ENCODE data around the gene PRDX2. TPM values are rescaled to one million over a fixed set of nuclear protein-coding genes. Genes with fewer than 3 reads are reported as not detected.
"Not testable (repeated sequence)": the region's sequence is repeated elsewhere in the genome, so short reads cannot be mapped to it uniquely, and the experiment has no call there.

The PRDX2 gene
- total RNA-seq = 100 to 1,000 TPM; 274 to 288 TPM

DNA sequence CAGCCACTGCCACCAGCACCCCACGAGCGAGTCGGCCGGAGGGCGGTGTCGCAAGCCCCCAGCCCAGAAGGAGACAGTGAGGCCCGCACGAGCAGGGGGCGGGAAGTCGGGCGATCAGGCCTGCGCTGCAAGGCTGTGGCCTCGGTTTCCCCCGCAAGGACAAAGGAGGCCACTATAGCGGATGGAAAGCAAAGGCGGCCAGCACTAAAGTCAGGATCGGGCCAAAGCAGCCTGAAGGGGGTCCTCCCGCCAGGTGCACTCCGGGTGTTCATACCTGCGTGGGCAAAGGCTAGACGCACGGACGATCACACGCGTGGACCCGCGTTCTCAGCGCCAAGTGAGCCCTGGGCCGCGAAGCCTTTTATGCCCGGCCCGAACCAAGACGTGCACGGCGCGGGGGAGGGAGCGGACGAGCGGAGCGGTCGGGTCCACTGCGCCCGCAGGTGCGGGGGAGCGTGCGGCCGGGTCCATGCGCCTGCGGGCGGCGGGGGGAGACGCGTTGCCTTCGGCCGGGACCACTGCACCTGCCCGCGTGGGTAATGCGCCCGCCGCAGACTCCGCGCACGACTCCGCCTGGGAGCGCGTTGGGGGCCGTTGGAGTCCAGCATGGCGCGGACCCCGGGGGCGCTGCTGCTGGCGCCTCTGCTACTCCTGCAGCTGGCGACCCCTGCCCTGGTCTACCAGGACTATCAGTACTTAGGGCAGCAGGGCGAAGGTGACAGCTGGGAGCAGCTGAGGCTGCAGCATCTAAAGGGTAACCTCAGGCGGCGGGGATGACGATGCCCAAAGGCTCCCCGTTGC is at the start of gene PRDX2, which contains the start of gene THSD8:
PRDX2 (minus strand) TSS at position 335 of the 801 bp plus-strand sequence. CDS start 539 bp downstream, outside the sequence.
THSD8 (plus strand) TSS at position 604 of the 801 bp plus-strand sequence; CDS start at position 607, 3 bp downstream.
- ChIA-PET POLR2A (interaction anchor here (0.8 kb wide), 1 partner anchor 10 kb away, joined by 3 read pairs; the partner anchor contains the start of gene JUNB), CTCF (interaction anchor here (0.9 to 11.5 kb wide), 6 partner anchors 10 to 46 kb away, joined by 3 to 211 read pairs (median 4); partner anchors contain the start of genes HOOK2 and JUNB)
- Mint-ChIP-seq H3K4me3 (peak within 1 kb of the TSS; percentile 86), H3K9me3 (no peaks in the 10 kb centered on the region), H3K36me3 (ENCODE audit: low read depth) (peaks cover 13% of the 10 kb centered on the region), H3K4me1 (peaks cover 38% of the 10 kb centered on the region), H3K27ac (peak within 1 kb of the TSS; percentile 85), H3K27me3 (no peaks in the 10 kb centered on the region)
- DNase-seq = peak; percentile 80

DNA sequence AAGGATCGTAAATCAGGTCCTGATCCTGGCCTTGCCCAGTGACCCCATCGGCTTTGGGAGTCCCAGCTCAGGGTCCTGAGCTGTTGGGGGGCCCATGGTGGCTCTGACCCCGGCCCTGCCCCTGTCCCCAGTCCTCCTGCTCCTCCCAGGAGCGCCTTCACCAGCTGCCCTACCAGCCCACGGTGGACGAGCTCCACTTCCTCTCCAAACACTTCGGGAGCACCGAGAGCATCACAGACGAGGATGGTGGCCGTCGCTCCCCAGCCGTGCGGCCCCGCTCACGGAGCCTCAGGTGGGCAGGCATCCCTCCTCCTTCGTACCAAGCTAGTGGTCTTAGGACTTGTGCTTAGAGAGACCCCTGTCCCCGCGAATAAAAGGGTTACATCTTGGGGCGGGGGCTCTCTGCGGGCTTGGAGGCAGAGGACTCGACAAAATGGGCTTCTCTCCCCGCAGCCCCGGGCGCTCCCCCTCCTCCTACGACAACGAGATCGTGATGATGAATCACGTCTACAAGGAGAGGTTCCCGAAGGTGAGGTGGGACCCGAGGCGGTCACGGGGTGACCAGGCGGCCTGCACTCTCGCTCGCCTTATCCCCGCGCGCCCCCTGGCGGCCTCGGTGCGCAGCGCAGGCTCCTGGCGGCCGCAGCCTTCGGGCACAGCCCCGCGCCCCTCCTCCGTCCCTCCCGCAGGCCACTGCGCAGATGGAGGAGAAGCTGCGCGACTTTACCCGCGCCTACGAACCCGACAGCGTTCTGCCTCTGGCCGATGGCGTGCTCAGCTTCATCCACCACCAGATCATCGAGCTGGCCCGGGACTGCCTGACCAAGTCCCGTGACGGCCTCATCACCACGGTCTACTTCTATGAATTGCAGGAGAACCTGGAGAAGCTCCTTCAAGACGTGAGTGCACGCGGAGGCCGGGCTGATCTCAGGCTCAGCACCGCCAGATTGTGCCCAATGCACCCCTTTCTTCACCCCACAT is 45.8 kb upstream of the PRDX2 start:
- peaks cover 3% of the 10 kb centered on the region for H3K4me1 Mint-ChIP-seq
- CTCF ChIA-PET = interaction anchor here (0.6 to 3.9 kb wide), 48 partner anchors 8 to 234 kb away, joined by 3 to 41 read pairs (median 4); partner anchors contain the start of genes DHPS, DNASE2, FBXW9 and GCDH
- DNase-seq = peak; percentile 80
- H3K27ac Mint-ChIP-seq = no peak overlapping the region
- no peaks in the 10 kb centered on the region for H3K9me3 Mint-ChIP-seq
- H3K27me3 Mint-ChIP-seq = peaks cover 15% of the 10 kb centered on the region
- no peak overlapping the region for H3K4me3 Mint-ChIP-seq
- POLR2A ChIA-PET = no interaction called here
- H3K36me3 Mint-ChIP-seq (ENCODE audit: low read depth) = no peaks in the 10 kb centered on the region

DNA sequence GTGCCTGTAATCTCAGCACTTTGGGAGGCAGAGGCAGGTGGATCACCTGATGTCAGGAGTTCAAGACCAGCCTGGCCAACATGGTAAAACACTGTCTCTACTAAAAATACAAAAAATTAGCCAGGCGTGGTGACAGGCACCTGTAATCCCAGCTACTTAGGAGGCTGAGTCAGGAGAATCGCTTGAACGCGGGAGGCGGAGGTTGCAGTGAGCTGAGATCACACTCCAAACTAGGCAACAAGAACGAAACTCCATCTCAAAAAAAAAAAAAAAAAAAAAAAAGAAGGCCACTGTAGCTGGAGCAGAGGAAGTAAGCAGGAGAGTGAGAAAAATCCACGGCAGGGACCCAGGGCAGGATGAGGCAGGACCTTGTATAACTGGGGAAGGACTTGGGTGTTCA is 45.0 kb upstream of the PRDX2 start:
- H3K36me3 Mint-ChIP-seq (ENCODE audit: low read depth); H3K27ac Mint-ChIP-seq; DNase-seq; H3K9me3 Mint-ChIP-seq; POLR2A ChIA-PET; H3K4me1 Mint-ChIP-seq; H3K4me3 Mint-ChIP-seq: not testable (repeated sequence)
- CTCF ChIA-PET = interaction anchor here (0.6 to 3.9 kb wide), 29 partner anchors 8 to 170 kb away, joined by 3 to 41 read pairs (median 5); partner anchors contain the start of genes DNASE2, FBXW9, GCDH and HOOK2
- H3K27me3 Mint-ChIP-seq = peaks cover 20% of the 10 kb centered on the region

DNA sequence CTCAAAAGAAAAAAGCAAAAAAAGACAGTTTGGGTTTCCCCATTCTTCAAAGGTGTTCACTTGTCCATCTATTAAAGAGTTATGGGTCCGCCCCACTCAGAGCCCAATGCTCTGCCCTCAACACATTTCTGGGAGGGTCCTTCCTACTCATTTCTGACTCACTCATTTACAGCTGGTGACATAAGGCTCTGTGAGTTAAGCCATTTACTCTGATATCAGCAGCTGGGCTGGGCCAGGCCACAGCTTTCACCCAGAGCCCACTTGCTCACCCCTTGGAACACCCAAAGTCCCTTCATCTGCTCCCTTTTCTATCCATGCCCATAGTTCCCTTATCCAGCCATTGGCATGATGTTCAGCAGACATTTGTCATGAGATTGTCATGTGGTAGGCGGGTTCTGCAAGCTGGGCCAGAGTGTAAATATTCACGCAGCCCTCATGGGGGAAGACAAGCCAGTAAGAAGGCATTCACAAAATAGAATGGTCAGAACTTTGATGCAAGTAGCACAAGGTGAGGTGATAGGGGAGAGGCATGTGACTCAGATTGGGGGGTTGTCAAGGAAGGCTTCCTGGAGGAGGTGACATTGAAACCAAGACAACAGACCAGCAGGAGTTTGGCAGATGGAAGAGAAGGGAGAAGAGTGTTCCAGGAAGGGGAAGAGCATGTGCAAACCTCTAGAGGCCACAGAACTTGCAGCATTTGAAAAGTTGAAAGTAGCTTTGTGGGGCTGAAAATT is 42.6 kb upstream of the PRDX2 start:
- POLR2A ChIA-PET = no interaction called here
- Mint-ChIP-seq H3K4me1 (peaks cover 27% of the 10 kb centered on the region), H3K27me3 (peaks cover 39% of the 10 kb centered on the region), H3K27ac (no peak overlapping the region), H3K36me3 (ENCODE audit: low read depth) (no peaks in the 10 kb centered on the region), H3K9me3 (no peaks in the 10 kb centered on the region), H3K4me3 (no peak overlapping the region)
- DNase-seq = no peak
- CTCF ChIA-PET = interaction anchor here (1.0 kb wide), 1 partner anchor 48 kb away, joined by 3 read pairs; no protein-coding TSS in a partner anchor

DNA sequence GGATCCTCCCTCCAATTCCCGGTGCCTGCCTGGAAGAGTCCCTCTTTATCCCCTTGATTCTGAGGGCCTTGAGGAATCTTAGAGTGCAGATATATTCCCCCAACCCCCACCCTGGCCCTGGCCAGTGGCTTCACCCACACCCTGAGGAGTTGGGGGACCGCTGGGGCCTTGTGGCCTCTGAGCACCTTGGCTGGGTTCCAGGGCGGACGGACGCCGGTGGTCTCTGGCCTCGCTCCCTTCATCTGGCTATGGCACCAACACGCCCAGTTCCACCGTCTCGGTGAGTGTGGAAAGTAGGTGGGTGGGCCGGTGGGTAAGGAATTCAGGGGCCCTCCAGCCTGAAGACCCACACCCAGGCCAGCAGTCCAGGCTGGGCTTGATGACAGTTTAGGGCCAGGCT is 41.7 kb upstream of the PRDX2 start:
- ChIA-PET CTCF (no interaction called here), POLR2A (no interaction called here)
- Mint-ChIP-seq H3K27me3 (peaks cover 45% of the 10 kb centered on the region), H3K9me3 (no peaks in the 10 kb centered on the region), H3K4me3 (no peak overlapping the region), H3K36me3 (ENCODE audit: low read depth) (no peaks in the 10 kb centered on the region), H3K27ac (no peak overlapping the region), H3K4me1 (peaks cover 29% of the 10 kb centered on the region)
- DNase-seq = no peak

DNA sequence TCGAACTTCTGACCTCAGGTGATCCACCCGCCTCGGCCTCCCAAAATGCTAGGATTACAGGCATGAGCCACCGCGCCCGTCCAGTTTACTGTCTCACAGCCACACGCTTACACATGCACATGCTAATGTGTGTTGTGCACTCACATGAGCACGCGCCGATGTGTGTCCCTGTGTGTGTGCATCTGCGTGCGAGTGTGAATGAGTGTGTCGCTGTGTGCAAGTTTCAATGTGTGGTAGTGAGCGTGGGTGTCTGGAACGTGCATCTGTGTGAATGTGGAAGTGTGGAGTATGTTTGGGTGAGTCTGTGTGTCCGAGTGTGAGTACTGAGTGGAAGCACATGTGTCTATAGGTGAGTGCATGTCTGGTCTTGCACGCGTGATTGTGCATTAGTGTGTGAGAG is 40.9 kb upstream of the PRDX2 start:
- H3K27ac Mint-ChIP-seq = no peak overlapping the region
- H3K4me1 Mint-ChIP-seq = peaks cover 28% of the 10 kb centered on the region
- H3K36me3 Mint-ChIP-seq (ENCODE audit: low read depth) = no peaks in the 10 kb centered on the region
- no peak overlapping the region for H3K4me3 Mint-ChIP-seq
- no peaks in the 10 kb centered on the region for H3K9me3 Mint-ChIP-seq
- H3K27me3 Mint-ChIP-seq = peaks cover 51% of the 10 kb centered on the region
- CTCF ChIA-PET = no interaction called here
- POLR2A ChIA-PET = no interaction called here
- no peak for DNase-seq

DNA sequence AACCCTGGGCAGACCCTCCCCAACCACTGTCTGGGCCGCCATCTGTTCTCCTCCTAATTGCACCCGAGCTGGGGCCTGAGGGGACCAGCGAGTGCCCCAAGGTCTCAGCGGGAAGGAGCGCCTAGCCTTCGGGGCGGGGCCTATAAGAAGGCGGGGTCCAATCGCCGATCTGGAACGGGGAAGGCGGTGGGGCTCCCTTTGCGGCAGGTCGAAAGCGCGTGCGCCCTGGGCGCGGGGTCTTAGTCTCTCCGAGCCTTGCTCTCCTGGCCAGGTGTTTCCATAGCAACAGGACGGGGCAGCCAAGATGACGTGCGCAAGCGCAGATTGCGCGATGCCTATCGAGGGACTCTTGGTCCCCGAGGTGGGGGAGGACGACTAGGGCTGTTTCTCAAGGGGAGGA is 39.5 kb upstream of the PRDX2 start:
- Mint-ChIP-seq H3K36me3 (ENCODE audit: low read depth) (no peaks in the 10 kb centered on the region), H3K4me3 (peak overlapping the region; percentile 38), H3K27me3 (peaks cover 60% of the 10 kb centered on the region), H3K27ac (no peak overlapping the region), H3K9me3 (no peaks in the 10 kb centered on the region), H3K4me1 (peaks cover 28% of the 10 kb centered on the region)
- peak; percentile 29 for DNase-seq
- ChIA-PET POLR2A (no interaction called here), CTCF (interaction anchor here (1.0 kb wide), 1 partner anchor 75 kb away, joined by 3 read pairs; no protein-coding TSS in a partner anchor)

DNA sequence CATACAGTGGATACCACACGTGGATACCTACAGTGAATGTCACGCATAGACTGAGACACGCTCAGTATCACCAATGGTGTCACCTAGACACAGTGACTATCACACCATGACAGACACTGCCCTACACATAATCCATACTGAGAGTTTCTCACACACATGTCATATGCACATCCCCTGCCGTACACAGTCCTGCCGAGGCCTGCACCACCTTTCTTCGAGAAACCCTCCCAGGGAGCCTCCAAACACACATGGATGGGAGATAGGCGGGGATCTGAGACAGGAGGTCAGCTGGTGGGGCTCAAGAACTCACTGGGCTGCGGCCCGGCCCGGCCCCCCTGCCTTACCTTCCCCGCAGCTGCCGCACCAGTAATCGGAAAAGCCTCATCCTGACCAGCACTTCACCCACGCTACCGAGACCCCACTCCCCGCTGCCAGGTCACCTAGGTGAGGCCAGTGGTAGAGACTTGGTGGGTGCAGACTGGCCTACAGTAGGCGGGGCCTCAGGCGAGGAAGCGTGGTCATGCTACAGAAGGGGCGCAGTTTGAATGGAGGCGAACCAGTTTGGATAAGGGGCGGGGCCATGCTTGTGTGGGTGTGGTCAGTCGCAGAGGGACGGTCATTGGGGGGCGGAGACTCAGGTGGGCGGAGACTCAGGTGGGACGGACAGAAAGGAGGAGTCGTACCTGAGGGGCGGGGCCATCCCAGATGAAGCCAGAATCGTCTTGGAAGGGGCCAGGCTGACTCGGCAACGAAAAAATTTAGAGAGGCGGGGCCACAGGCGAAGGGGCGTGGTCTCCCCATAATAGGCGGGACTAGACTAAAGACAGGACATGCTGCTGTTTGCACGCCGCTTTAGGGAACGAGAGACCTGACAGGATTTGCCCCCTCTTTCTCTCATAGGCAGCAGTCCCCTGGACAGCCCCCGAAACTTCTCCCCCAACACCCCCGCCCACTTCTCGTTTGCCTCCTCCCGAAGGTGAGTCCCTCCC is 38.8 kb upstream of the PRDX2 start:
- Mint-ChIP-seq H3K27ac (no peak overlapping the region), H3K27me3 (peaks cover 65% of the 10 kb centered on the region), H3K4me1 (peaks cover 30% of the 10 kb centered on the region), H3K9me3 (no peaks in the 10 kb centered on the region), H3K36me3 (ENCODE audit: low read depth) (no peaks in the 10 kb centered on the region), H3K4me3 (peak overlapping the region; percentile 25)
- peak; percentile 51 for DNase-seq
- ChIA-PET CTCF (interaction anchor here (1.0 kb wide), 1 partner anchor 74 kb away, joined by 3 read pairs; no protein-coding TSS in a partner anchor), POLR2A (no interaction called here)

DNA sequence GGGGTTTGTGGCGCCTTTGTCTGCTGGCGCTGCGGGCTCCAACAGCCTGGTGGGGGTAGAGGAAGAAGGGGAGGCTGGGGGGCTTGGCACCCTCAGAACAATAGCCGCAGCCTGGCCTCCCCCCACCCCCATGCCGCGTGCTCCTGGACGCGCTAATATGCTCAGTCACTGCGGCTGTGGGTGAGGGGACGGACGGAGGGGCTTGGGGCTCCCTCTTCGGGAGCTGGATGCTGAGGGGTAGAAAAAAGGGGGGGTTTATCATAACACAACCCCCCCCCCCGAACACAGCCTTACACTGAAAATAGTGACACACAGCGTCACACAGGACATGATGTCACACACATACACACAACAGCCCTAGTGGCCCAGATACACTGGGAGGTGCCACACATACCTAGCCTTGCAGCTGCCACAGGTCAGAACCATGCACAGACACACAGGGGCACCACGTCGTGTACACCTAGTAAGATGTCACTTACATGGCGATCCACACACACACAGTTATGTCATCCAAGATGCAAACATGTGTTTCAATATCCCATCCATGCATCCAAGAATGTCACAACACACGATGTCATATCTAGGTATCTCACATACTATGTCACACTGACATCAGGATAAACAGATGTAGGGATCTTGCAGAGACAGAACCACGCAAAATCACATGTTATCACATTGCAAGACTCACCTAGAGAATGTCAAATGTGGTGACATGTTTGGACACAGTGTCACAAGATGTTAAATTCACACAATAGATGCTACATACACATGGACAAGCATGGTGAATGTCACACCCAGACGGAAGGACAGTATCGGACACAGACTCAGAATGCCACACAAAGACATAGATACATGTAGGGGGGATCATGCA is 37.5 kb upstream of the PRDX2 start:
- H3K9me3 Mint-ChIP-seq = no peaks in the 10 kb centered on the region
- no peak overlapping the region for H3K27ac Mint-ChIP-seq
- H3K4me3 Mint-ChIP-seq = peak overlapping the region; percentile 52
- peaks cover 37% of the 10 kb centered on the region for H3K4me1 Mint-ChIP-seq
- peaks cover 72% of the 10 kb centered on the region for H3K27me3 Mint-ChIP-seq
- DNase-seq = peak; percentile 26
- H3K36me3 Mint-ChIP-seq (ENCODE audit: low read depth) = no peaks in the 10 kb centered on the region
- CTCF ChIA-PET = interaction anchor here (0.6 to 1.2 kb wide), 4 partner anchors 8 to 52 kb away, joined by 3 to 4 read pairs (median 3); partner anchors contain the start of gene RNASEH2A
- POLR2A ChIA-PET = no interaction called here

DNA sequence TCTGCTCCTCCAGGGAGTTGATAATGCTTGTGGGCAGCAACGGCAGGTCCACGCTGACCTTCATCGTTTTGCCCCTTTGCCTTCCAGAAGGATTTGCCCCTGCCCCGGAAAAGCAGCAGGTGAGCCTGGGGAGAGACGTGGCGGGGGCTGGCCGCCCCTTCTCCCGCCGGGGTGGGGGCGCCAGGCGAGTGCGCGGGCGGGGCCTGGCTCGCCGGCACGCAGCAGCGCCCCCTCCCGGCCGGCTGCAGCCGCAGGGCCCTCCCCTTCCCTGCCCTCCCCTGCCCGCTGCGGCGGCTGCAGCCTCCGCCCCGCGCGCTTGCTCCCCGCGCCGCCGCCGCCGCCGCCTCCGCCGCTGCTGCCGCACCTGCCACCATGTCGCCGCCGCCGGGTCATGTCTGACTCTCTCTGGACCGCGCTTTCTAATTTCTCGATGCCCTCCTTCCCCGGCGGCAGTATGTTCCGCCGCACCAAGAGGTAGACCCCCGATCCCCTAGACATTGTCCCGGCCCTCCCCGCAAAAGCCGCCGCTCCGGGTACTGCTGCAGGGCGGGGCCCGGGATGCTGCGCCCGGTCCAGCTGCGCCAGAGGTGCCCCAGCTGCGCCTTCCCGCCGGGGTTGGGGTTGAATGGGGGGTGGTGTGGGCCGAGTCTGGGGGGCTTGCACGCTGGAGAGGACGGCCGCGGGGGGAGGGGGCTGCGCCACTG is 36.7 kb upstream of the PRDX2 start, which contains the start of gene MAST1:
MAST1 (plus strand) TSS at position 334 of the 704 bp plus-strand sequence; CDS start at position 392, 58 bp downstream.
- peak; percentile 46 for DNase-seq
- CTCF ChIA-PET = interaction anchor here (0.6 to 1.5 kb wide), 3 partner anchors 9 to 51 kb away, joined by 3 to 9 read pairs (median 4); no protein-coding TSS in a partner anchor
- Mint-ChIP-seq H3K9me3 (no peaks in the 10 kb centered on the region), H3K27ac (no peak within 1 kb of the TSS), H3K36me3 (ENCODE audit: low read depth) (no peaks in the 10 kb centered on the region), H3K4me3 (peak within 1 kb of the TSS; percentile 52), H3K4me1 (peaks cover 39% of the 10 kb centered on the region), H3K27me3 (peaks cover 74% of the 10 kb centered on the region)
- POLR2A ChIA-PET = no interaction called here
